SK-N-SH treated with all-trans-retinoic acid at 6 μM for 48 hours (cell line): ENCODE measurements around the gene DDX39A.

ENCODE experiments used
- ATAC-seq: fragments of 200-7000 bp; cut with Tn5 transposase; 3 replicates; pipeline ENCODE4 v1.9.1; 2020; ENCODE audit warnings: mild to moderate bottlenecking, moderate library complexity
- ARNTL ChIP-seq: fragments of 450-650 bp; formaldehyde crosslinking; IDR thresholded peaks from 2 replicates; pipeline ENCODE4 v1.5.0; 2020; ENCODE audit warnings: low read depth, mild to moderate bottlenecking, moderate library complexity, borderline replicate concordance
- ESRRG ChIP-seq: fragments of 250-450 bp; sonication (Bioruptor Pico); IDR thresholded peaks from 2 replicates; pipeline ENCODE4 v1.6.1; 2021; ENCODE audit warnings: mild to moderate bottlenecking
- ISL1 ChIP-seq: fragments of 250-450 bp; sonication (Bioruptor Pico); IDR thresholded peaks from 2 replicates; pipeline ENCODE4 v2.1.2; 2022; ENCODE audit warnings: mild to moderate bottlenecking, moderate library complexity
- OSR1 ChIP-seq: fragments of 250-450 bp; sonication (Bioruptor Pico); IDR thresholded peaks from 2 replicates; pipeline ENCODE4 v1.8.0; 2022; ENCODE audit warnings: moderate library complexity, mild to moderate bottlenecking, inconsistent platforms
- PPARA ChIP-seq: fragments of 250-450 bp; sonication (Bioruptor Pico); IDR thresholded peaks from 2 replicates; pipeline ENCODE4 v1.5.0; 2020; ENCODE audit warnings: mild to moderate bottlenecking, borderline replicate concordance
- RARB ChIP-seq: fragments of 250-450 bp; sonication (Bioruptor Pico); IDR thresholded peaks from 2 replicates; pipeline ENCODE4 v1.8.0; 2021; ENCODE audit warnings: mild to moderate bottlenecking, moderate library complexity
- SNAI2 ChIP-seq: fragments of 250-450 bp; sonication (Bioruptor Pico); IDR thresholded peaks from 2 replicates; pipeline ENCODE4 v1.5.0; 2020; ENCODE audit warnings: mild to moderate bottlenecking, moderate library complexity
- TCF4 ChIP-seq: fragments of 250-450 bp; sonication (Bioruptor Pico); IDR thresholded peaks from 2 replicates; pipeline ENCODE4 v1.8.0; 2021; ENCODE audit warnings: mild to moderate bottlenecking, moderate library complexity, borderline replicate concordance
- TOX ChIP-seq: fragments of 250-450 bp; sonication (Bioruptor Pico); IDR thresholded peaks from 2 replicates; pipeline ENCODE4 v1.8.0; 2021; ENCODE audit warnings: mild to moderate bottlenecking, moderate library complexity, borderline replicate concordance
- ZC3H10 ChIP-seq: fragments of 250-450 bp; sonication (Bioruptor Pico); IDR thresholded peaks from 2 replicates; pipeline ENCODE4 v1.5.1; 2021; ENCODE audit warnings: mild to moderate bottlenecking, moderate library complexity
- ZFP3 ChIP-seq: fragments of 250-450 bp; sonication (Bioruptor Pico); IDR thresholded peaks from 2 replicates; pipeline ENCODE4 v1.5.0; 2020; ENCODE audit warnings: mild to moderate bottlenecking, moderate library complexity
- ZFP30 ChIP-seq: fragments of 450-650 bp; formaldehyde crosslinking; IDR thresholded peaks from 2 replicates; pipeline ENCODE4 v1.5.0; 2022; ENCODE audit warnings: mild to moderate bottlenecking, moderate library complexity
- ZNF565 ChIP-seq: fragments of 450-650 bp; formaldehyde crosslinking; conservative IDR thresholded peaks from 2 replicates; pipeline ENCODE4 v1.5.0; 2020; ENCODE audit warnings: low read depth, mild to moderate bottlenecking, moderate library complexity
- ZNF70 ChIP-seq: fragments of 450-650 bp; formaldehyde crosslinking; IDR thresholded peaks from 2 replicates; pipeline ENCODE4 v1.5.0; 2020; ENCODE audit warnings: mild to moderate bottlenecking, moderate library complexity
- ZNF8 ChIP-seq: fragments of 450-650 bp; formaldehyde crosslinking; IDR thresholded peaks from 2 replicates; pipeline ENCODE4 v1.5.0; 2020; ENCODE audit warnings: mild to moderate bottlenecking, moderate library complexity
- TF ChIP-seq, protein P1 (sequence below): fragments of 250-450 bp; sonication (Bioruptor Pico); IDR thresholded peaks from 2 replicates; pipeline ENCODE4 v1.8.0; 2021; ENCODE audit warnings: low read depth, mild to moderate bottlenecking, moderate library complexity, borderline replicate concordance
- TF ChIP-seq, protein P2 (sequence below): fragments of 250-450 bp; sonication (Bioruptor Pico); IDR thresholded peaks from 2 replicates; pipeline ENCODE4 v1.5.1; 2021; ENCODE audit warnings: mild to moderate bottlenecking, moderate library complexity
- TF ChIP-seq, protein P3 (sequence below): fragments of 250-450 bp; sonication (Bioruptor Pico); IDR thresholded peaks from 2 replicates; pipeline ENCODE4 v1.5.0; 2020; ENCODE audit warnings: mild to moderate bottlenecking, moderate library complexity
- TF ChIP-seq, protein P4 (sequence below): fragments of 250-450 bp; sonication (Bioruptor Pico); IDR thresholded peaks from 2 replicates; pipeline ENCODE4 v1.5.1; 2020; ENCODE audit warnings: low read depth, mild to moderate bottlenecking, moderate library complexity
- TF ChIP-seq, protein P5 (sequence below): fragments of 250-450 bp; sonication (Bioruptor Pico); IDR thresholded peaks from 2 replicates; pipeline ENCODE4 v1.8.0; 2020; ENCODE audit warnings: mild to moderate bottlenecking, moderate library complexity, borderline replicate concordance

The DDX39A gene

DNA sequence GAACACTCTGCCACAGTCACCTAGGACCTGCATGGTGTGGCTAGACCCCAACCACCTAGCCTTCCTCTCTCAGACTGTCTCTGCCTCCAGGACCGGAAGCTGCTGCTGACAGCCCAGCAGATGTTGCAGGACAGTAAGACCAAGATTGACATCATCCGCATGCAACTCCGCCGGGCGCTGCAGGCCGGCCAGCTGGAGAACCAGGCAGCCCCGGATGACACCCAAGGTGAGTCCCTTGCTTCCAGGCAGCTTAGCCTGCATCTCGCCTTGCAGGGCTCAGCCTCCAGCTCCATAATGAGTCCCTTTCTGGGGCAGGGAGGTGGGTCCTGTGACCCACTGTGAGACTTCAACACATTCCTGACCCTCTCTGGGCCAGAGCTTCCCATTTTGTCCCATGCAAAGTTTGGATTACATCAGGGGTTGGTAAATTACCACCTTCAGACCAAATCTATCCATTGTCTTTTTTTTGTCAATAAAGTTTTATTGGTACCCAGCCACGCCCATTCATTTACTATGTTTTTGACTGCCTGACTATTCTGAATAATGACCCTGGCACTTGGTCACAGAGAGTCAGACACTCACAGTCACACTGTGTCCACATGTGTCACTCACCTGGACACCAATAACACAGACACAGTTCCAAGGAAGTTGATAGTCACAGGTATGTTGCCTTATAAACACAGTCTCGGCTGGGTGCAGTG, 27.3 kb upstream of the DDX39A start:
- TF ChIP-seq, protein P1, sequence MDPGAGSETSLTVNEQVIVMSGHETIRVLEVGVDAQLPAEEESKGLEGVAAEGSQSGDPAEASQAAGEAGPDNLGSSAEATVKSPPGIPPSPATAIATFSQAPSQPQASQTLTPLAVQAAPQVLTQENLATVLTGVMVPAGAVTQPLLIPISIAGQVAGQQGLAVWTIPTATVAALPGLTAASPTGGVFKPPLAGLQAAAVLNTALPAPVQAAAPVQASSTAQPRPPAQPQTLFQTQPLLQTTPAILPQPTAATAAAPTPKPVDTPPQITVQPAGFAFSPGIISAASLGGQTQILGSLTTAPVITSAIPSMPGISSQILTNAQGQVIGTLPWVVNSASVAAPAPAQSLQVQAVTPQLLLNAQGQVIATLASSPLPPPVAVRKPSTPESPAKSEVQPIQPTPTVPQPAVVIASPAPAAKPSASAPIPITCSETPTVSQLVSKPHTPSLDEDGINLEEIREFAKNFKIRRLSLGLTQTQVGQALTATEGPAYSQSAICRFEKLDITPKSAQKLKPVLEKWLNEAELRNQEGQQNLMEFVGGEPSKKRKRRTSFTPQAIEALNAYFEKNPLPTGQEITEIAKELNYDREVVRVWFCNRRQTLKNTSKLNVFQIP (CRISPR knock-in tag), result no peak
- TF ChIP-seq ZC3H10 (CRISPR knock-in tag) (no peak), ZNF565 (CRISPR knock-in tag) (no peak), ISL1 (CRISPR knock-in tag) (no peak), ZNF70 (no peak)
- TF ChIP-seq, protein P2, sequence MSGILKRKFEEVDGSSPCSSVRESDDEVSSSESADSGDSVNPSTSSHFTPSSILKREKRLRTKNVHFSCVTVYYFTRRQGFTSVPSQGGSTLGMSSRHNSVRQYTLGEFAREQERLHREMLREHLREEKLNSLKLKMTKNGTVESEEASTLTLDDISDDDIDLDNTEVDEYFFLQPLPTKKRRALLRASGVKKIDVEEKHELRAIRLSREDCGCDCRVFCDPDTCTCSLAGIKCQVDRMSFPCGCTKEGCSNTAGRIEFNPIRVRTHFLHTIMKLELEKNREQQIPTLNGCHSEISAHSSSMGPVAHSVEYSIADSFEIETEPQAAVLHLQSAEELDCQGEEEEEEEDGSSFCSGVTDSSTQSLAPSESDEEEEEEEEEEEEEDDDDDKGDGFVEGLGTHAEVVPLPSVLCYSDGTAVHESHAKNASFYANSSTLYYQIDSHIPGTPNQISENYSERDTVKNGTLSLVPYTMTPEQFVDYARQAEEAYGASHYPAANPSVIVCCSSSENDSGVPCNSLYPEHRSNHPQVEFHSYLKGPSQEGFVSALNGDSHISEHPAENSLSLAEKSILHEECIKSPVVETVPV (CRISPR knock-in tag), result no peak
- TF ChIP-seq, protein P3, sequence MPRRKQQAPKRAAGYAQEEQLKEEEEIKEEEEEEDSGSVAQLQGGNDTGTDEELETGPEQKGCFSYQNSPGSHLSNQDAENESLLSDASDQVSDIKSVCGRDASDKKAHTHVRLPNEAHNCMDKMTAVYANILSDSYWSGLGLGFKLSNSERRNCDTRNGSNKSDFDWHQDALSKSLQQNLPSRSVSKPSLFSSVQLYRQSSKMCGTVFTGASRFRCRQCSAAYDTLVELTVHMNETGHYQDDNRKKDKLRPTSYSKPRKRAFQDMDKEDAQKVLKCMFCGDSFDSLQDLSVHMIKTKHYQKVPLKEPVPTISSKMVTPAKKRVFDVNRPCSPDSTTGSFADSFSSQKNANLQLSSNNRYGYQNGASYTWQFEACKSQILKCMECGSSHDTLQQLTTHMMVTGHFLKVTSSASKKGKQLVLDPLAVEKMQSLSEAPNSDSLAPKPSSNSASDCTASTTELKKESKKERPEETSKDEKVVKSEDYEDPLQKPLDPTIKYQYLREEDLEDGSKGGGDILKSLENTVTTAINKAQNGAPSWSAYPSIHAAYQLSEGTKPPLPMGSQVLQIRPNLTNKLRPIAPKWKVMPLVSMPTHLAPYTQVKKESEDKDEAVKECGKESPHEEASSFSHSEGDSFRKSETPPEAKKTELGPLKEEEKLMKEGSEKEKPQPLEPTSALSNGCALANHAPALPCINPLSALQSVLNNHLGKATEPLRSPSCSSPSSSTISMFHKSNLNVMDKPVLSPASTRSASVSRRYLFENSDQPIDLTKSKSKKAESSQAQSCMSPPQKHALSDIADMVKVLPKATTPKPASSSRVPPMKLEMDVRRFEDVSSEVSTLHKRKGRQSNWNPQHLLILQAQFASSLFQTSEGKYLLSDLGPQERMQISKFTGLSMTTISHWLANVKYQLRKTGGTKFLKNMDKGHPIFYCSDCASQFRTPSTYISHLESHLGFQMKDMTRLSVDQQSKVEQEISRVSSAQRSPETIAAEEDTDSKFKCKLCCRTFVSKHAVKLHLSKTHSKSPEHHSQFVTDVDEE (CRISPR knock-in tag), result no peak
- TF ChIP-seq, protein P4, sequence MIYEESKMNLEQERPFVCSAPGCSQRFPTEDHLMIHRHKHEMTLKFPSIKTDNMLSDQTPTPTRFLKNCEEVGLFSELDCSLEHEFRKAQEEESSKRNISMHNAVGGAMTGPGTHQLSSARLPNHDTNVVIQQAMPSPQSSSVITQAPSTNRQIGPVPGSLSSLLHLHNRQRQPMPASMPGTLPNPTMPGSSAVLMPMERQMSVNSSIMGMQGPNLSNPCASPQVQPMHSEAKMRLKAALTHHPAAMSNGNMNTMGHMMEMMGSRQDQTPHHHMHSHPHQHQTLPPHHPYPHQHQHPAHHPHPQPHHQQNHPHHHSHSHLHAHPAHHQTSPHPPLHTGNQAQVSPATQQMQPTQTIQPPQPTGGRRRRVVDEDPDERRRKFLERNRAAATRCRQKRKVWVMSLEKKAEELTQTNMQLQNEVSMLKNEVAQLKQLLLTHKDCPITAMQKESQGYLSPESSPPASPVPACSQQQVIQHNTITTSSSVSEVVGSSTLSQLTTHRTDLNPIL (CRISPR knock-in tag), result no peak
- TF ChIP-seq, all 23 proteins: peak for 0
- no peak for ATAC-seq

DNA sequence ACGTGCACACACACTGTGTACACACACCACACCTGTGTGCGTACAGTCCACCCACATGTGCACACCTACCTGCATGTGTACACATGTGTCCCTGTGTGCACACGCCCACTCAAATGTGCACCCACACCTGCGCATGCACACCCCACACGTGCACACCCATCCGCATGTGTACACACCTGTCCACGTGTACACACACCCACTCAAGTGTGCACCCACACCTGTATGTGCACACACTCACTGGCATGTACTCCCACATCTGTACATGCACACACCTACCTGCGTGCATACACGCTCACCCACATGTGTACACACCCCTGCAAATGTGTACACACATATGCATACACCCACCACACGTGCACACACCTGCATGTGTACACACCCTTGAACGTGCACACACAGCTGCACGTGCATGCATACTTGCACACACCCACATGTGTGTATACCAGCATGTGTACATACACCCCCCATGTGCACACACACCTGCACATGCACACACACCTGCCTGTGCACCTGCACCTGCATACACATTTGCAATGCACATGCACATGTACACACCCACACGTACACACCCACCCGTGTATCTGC, 24.6 kb upstream of the DDX39A start:
- ATAC-seq, result no peak

More for the DNA sequence above, 24.6 kb upstream of the DDX39A start:
- no peak for TF ChIP-seq ZNF565 (CRISPR knock-in tag)
- TF ChIP-seq, protein P2 (CRISPR knock-in tag), result no peak
- TF ChIP-seq TOX, result no peak
- TF ChIP-seq, protein P4 (CRISPR knock-in tag), result no peak
- no peak for TF ChIP-seq SNAI2 (CRISPR knock-in tag)
- no peak for TF ChIP-seq ZC3H10 (CRISPR knock-in tag)
- no peak for TF ChIP-seq ZNF8 (CRISPR knock-in tag)
- TF ChIP-seq, protein P1 (CRISPR knock-in tag), result no peak
- TF ChIP-seq ISL1 (CRISPR knock-in tag), result no peak
- no peak for TF ChIP-seq PPARA
- TF ChIP-seq TCF4 (CRISPR knock-in tag), result no peak
- no peak for TF ChIP-seq ARNTL
- no peak for TF ChIP-seq ESRRG (CRISPR knock-in tag)
- no peak for TF ChIP-seq OSR1
- TF ChIP-seq, protein P3 (CRISPR knock-in tag), result no peak
- no peak for TF ChIP-seq RARB (CRISPR knock-in tag)
- no peak for TF ChIP-seq ZFP3
- no peak for TF ChIP-seq ZFP30 (CRISPR knock-in tag)
- TF ChIP-seq, protein P5, sequence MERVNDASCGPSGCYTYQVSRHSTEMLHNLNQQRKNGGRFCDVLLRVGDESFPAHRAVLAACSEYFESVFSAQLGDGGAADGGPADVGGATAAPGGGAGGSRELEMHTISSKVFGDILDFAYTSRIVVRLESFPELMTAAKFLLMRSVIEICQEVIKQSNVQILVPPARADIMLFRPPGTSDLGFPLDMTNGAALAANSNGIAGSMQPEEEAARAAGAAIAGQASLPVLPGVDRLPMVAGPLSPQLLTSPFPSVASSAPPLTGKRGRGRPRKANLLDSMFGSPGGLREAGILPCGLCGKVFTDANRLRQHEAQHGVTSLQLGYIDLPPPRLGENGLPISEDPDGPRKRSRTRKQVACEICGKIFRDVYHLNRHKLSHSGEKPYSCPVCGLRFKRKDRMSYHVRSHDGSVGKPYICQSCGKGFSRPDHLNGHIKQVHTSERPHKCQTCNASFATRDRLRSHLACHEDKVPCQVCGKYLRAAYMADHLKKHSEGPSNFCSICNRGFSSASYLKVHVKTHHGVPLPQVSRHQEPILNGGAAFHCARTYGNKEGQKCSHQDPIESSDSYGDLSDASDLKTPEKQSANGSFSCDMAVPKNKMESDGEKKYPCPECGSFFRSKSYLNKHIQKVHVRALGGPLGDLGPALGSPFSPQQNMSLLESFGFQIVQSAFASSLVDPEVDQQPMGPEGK (CRISPR knock-in tag), result no peak
